ENCODE data around the gene STX16.

DNA sequence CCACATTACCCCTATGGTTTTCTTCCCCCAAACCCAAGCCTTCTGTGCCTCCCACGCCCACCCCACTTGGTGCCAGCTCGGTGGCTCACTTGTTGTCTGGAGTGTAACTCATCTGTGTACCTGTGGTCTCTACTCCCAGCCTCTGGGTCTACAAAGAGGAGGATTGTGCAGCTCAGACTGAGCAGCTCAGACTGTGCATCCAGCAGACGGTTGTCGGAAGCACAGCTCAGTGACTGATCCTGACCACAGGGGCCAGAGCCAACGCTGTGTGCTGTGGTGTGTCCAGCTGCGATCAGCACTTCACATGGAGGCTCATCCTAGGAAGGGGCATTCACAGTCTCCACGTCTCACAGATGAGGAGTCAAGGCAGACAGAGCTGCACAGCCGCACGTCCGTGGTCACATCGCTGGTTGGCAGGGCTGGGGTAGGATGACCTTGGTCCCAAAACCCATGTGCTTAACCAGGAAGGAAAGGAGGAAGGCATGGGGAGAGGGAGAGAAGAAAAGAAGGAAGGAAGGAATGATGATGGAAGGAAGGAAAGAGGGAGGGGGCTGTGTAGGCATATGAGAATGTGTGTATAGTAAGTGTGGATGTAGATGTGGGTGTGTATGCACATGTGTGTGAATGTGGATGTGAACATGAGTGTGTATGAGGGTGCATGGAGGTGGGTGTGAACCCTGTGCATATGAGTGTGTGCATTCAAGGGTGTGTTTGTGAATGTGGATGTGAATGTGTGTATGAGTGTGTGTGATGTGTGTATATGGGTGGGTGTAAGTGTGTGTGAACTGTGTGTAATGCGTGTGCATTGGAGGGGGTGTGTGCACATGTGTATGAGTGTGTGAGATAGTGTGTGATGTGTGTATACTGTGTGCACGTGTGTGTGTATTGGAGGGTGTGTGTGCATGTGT, 28.2 kb upstream of the STX16 start:
- TF ChIP-seq POLR2A (IDR thresholded peaks at IDR 0.05; ENCODE audit: low read depth, low read length): no peak
- TF ChIP-seq POLR2AphosphoS5 (IDR thresholded peaks at IDR 0.05; ENCODE audit: low read depth, low read length): no peak
- no peak for TF ChIP-seq TAF1 (IDR thresholded peaks at IDR 0.05; ENCODE audit: borderline replicate concordance, low read depth, low read length)

Data from GM12892 (cell line).